Dendritic cell treated with granulocyte-macrophage colony-stimulating factor and Interleukin-4, amounts not matched to agents 40 ng/mL and 50 ng/mL, for 4 days (primary cell): ENCODE data around the gene GAB3.
A peak's percentile ranks its signal among the peaks of the same experiment; 100 is the strongest.

ENCODE experiments used
- H3K27ac Mint-ChIP-seq: one replicate; pipeline ENCODE4 v1.8.0; 2022; ENCODE audit warnings: mild to moderate bottlenecking, mixed read lengths
- H3K27me3 Mint-ChIP-seq: one replicate; pipeline ENCODE4 v1.8.0; 2022; ENCODE audit warnings: mild to moderate bottlenecking, mixed read lengths
- H3K36me3 Mint-ChIP-seq: one replicate; pipeline ENCODE4 v1.8.0; 2022; ENCODE audit warnings: low read depth, mixed read lengths
- H3K4me1 Mint-ChIP-seq: one replicate; pipeline ENCODE4 v1.8.0; 2022; ENCODE audit warnings: low read depth, mixed read lengths
- H3K4me3 Mint-ChIP-seq: one replicate; pipeline ENCODE4 v1.8.0; 2022; ENCODE audit warnings: mild to moderate bottlenecking, moderate library complexity, mixed read lengths
- H3K9me3 Mint-ChIP-seq: one replicate; pipeline ENCODE4 v1.8.0; 2022; ENCODE audit warnings: mixed read lengths
- intact Hi-C: fragments of 100-400 bp; cut with micrococcal nuclease; formaldehyde crosslinking; loops from one replicate; pipeline ENCODE4 v1.15.0; 2022

The GAB3 gene

DNA sequence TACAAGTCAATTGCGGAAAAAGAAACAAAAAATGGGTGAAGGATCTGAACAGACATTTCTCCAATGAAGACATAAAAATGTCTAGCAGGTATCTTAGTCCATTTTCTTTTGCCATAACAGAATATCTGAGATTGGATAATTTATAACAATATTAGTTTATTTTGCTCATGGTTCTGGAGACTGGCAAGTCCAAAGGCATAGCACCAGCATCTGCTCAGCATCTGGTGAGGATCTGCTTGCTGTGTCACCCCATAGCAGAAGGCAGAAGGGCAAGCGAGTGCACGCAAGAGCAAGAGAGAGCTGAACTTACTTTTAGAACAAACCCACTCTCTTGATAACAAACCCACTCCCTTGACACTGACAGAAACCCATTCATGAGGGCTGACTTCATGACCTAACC lies 29.7 kb downstream of the GAB3 start:
- Mint-ChIP-seq H3K4me3 (no peak overlapping the region), H3K27ac (no peak overlapping the region), H3K9me3 (no peaks in the 10 kb centered on the region), H3K27me3 (no peaks in the 10 kb centered on the region), H3K4me1 (peaks cover 62% of the 10 kb centered on the region), H3K36me3 (peaks cover 29% of the 10 kb centered on the region)
- intact Hi-C loops, result no loop called here

DNA sequence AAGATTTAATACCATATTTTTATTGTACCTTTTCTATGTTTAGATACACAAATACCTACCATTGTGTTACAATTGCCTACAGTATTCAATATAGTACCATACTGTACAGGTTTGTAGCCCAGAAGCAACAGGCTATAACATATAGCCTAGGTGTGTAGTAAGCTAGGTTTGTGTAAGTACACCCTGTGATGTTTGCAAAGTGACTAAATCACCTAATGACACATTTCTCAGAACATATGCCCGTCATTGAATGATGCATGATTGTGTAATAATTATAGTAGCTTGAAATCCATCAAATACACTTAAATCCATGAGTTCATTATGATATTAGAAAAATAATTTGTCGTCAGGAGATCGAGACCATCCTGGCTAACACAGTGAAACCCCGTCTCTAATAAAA lies 30.8 kb downstream of the GAB3 start:
- peaks cover 55% of the 10 kb centered on the region for H3K4me1 Mint-ChIP-seq
- H3K9me3 Mint-ChIP-seq, result no peaks in the 10 kb centered on the region
- intact Hi-C loops, result no loop called here
- H3K27ac Mint-ChIP-seq, result no peak overlapping the region
- peaks cover 36% of the 10 kb centered on the region for H3K36me3 Mint-ChIP-seq
- no peaks in the 10 kb centered on the region for H3K27me3 Mint-ChIP-seq
- no peak overlapping the region for H3K4me3 Mint-ChIP-seq

DNA sequence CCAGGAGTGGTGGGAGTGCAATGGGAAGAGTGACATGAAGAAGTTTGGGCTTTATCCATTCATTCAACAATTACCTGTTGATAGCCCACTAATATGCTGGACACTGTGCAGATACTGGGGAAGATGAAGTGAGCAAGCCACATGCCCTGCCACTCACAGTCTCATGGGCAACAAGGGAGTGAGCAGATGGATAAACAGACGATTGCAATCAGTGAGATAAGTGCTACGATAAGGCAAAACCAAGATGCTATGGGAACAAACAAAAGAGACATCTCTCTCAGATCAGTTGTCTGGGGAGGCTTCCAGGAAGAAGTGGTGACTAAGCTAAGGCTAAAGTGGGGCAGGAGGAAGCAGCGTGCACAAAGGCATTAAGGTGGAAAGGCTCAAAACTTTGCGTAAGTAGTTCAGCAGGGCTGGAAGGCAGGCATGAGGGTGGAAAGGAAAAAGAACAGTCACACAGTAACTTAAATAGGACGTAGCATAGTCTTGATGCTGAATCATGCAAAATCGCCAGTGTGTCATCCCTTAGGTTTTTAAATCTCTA lies 31.7 kb downstream of the GAB3 start:
- Mint-ChIP-seq H3K9me3 (no peaks in the 10 kb centered on the region), H3K27me3 (no peaks in the 10 kb centered on the region), H3K4me1 (peaks cover 48% of the 10 kb centered on the region), H3K4me3 (peak overlapping the region; percentile 67), H3K36me3 (peaks cover 44% of the 10 kb centered on the region), H3K27ac (peak overlapping the region; percentile 88)
- intact Hi-C loops, result no loop called here

DNA sequence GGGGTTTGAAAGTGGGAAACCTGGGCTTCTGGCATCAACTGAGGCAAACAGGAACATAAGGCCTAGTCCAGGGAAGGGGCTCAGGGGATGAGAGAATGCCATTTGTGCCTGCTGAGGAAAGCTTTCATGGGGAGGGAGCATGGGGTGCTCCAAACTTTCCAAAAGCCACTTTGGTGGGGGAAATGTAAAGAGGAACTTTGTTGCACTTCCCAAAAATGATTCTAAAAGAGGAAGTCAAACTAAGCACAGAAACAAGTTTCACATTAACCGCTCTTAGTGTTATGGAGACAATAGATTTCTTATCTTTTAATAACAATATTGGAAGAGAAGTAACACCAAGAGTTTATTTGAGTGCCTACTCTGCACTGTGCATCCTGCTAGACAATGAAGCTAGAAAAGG lies 32.3 kb downstream of the GAB3 start:
- H3K4me1 Mint-ChIP-seq, result peaks cover 45% of the 10 kb centered on the region
- intact Hi-C loops, result no loop called here
- H3K4me3 Mint-ChIP-seq, result peak overlapping the region; percentile 67
- H3K36me3 Mint-ChIP-seq, result peaks cover 44% of the 10 kb centered on the region
- no peaks in the 10 kb centered on the region for H3K9me3 Mint-ChIP-seq
- no peaks in the 10 kb centered on the region for H3K27me3 Mint-ChIP-seq
- peak overlapping the region; percentile 88 for H3K27ac Mint-ChIP-seq

DNA sequence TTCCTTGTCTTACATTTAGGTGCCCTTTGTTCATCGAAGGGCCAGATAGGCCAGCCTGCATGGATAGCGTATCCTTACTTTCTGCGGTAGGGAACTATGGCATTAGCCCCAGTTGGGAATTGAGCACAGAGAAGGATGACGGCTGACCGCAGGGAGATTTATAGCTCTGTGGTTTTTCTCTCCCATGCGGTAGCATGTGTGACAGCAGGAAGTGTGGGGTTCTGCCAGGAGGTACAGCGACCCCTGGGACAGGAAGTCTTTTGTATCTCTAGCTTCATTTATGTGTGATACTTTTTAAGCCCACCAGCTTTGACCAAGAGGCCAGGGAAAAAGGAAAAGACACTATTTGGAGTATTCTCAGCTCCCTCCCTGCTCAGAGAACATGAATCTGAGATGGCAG lies 33.1 kb downstream of the GAB3 start:
- Mint-ChIP-seq H3K4me3 (peak overlapping the region; percentile 40), H3K27me3 (no peaks in the 10 kb centered on the region), H3K36me3 (peaks cover 44% of the 10 kb centered on the region), H3K9me3 (no peaks in the 10 kb centered on the region), H3K4me1 (peaks cover 43% of the 10 kb centered on the region), H3K27ac (peak overlapping the region; percentile 88)
- intact Hi-C loops, result no loop called here

DNA sequence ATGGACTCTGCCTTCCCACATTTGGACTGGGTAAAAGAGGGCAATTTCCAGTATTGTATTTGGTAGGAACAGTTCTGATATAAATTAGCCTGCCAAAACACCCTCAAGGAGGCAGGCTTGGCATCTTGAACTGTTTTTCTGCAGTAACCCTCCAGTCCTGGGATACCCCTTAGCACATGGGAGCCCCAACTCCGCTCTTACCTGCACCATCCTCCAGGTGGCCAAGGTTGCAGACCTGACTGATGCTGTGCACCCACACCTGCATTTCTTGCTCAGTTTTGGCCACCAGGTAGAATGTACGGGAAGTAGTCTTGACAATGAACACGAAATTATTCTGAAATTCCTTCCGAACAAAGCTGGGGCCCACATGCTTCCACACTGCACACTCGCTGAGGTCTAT lies 35.1 kb downstream of the GAB3 start:
- intact Hi-C loops, result no loop called here
- Mint-ChIP-seq H3K27ac (no peak overlapping the region), H3K36me3 (peaks cover 49% of the 10 kb centered on the region), H3K4me3 (no peak overlapping the region), H3K4me1 (peaks cover 57% of the 10 kb centered on the region), H3K9me3 (no peaks in the 10 kb centered on the region), H3K27me3 (no peaks in the 10 kb centered on the region)

DNA sequence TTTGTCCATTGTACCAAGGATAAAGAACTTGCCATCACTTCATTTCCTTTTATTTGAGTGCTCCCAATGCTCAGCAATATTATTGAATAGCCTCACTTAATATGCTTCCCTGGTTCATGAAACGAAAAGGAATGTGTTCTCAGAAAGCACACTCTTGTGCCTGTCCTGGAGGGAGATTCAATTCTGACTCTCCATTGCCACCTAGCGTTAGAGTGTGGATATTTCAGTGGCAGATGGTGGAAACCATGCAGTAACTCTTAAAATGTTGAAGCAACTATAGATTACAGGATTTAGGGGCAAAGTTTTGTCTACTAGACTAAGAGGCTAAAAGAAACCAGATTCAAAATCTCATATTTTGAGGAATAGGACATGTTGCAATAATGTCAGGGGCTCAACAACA lies 36.0 kb downstream of the GAB3 start:
- no peak overlapping the region for H3K4me3 Mint-ChIP-seq
- H3K9me3 Mint-ChIP-seq, result no peaks in the 10 kb centered on the region
- H3K36me3 Mint-ChIP-seq, result peaks cover 56% of the 10 kb centered on the region
- H3K27ac Mint-ChIP-seq, result no peak overlapping the region
- intact Hi-C loops, result loop anchor here (5.0 kb wide), 1 partner anchor 32 kb away; no protein-coding TSS in a partner anchor
- H3K27me3 Mint-ChIP-seq, result no peaks in the 10 kb centered on the region
- H3K4me1 Mint-ChIP-seq, result peaks cover 58% of the 10 kb centered on the region

DNA sequence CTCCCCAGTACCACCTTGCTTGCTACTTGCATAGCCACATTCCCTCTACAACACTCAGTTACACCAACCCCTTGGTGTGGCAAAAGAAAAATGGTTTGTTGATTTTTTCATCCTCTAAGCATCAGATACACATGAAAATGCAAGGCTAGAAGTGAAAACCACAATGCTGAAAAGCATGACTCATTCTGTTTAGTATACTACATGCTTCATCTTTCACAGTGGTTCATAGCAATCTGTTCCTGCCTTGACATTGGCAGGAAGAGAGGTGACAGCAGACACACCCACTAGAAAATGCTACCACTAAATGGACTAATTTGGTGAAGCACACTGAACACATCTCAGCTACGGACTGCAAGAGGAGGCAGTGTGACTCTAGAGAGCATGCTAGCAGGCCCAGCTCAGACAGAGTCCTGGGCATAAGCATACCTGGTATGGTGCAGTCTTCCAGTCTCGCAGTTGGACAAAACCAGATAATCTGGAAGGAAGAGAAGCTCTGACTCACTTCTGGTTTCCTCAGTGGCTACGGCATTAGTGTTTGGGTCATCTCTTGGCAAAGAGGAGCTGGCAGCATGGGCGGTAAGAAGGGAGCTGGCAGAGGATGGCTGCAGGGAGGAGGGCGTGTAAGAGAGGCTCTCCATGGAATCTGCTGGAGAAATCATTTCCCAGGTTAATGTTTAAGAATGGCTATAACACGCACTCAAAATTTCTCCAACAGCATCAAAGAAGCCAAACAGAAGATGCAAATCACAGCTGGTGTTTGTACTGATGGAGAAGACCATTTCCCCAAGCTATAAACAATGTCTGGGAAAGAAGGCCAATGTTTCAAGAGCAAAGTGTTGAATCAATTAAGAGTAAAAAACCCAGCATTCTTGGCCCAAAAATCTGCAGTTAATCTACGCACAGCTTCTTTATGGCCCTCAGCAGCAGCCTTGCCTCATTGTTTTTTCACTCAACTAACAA lies 37.8 kb downstream of the GAB3 start:
- H3K27ac Mint-ChIP-seq, result peak overlapping the region; percentile 34
- intact Hi-C loops, result loop anchor here (5.0 kb wide), 1 partner anchor 34 kb away; no protein-coding TSS in a partner anchor
- peaks cover 74% of the 10 kb centered on the region for H3K36me3 Mint-ChIP-seq
- no peaks in the 10 kb centered on the region for H3K9me3 Mint-ChIP-seq
- H3K4me3 Mint-ChIP-seq, result no peak overlapping the region
- peaks cover 43% of the 10 kb centered on the region for H3K4me1 Mint-ChIP-seq
- no peaks in the 10 kb centered on the region for H3K27me3 Mint-ChIP-seq

DNA sequence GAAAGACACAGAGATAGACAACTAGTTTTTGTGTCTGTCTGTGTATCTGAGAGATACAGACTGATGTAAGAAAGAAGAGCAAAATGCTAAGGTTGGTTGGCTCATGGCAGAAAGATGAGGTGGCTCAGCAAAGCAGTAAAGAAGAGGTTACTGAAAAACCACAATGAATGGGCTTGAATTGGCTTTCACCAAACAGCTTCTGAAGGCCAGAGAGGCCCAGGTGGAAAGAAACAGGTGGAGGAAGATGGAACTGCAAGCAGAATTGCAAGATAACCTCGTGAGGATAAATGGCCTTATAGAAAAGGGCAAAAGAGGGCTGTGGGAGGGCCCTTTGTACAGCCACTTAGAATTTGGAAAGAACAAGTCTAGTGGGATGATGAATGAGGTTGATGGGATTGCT lies 39.6 kb downstream of the GAB3 start:
- intact Hi-C loops, result loop anchor here (5.0 kb wide), 1 partner anchor 36 kb away; no protein-coding TSS in a partner anchor

DNA sequence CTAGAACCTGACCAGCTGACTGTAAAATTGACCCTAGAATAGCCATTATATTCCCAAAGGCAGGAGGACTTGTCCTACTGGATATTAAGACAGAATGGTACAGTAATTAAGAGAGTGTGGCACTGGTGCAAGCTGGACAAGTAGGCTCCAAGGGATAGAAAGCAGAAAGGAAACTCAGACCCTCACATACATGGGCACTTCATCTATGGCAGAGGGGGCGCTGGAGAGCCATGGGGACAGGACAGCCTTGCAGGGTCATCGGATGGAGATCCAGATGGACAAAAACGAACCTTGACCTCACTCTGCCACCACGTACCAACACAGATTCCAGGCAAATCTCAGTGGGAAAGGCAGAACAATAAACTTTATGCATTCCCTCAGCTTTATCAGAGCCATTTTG lies 40.6 kb downstream of the GAB3 start:
- intact Hi-C loops, result loop anchor here (5.0 kb wide), 1 partner anchor 37 kb away; no protein-coding TSS in a partner anchor
- Mint-ChIP-seq H3K27me3 (no peaks in the 10 kb centered on the region), H3K27ac (no peak overlapping the region), H3K4me1 (peaks cover 21% of the 10 kb centered on the region), H3K9me3 (no peaks in the 10 kb centered on the region), H3K4me3 (no peak overlapping the region), H3K36me3 (peaks cover 83% of the 10 kb centered on the region)

More for the DNA sequence above, 39.6 kb downstream of the GAB3 start:
- Mint-ChIP-seq H3K27ac (no peak overlapping the region), H3K4me1 (peaks cover 25% of the 10 kb centered on the region), H3K9me3 (no peaks in the 10 kb centered on the region), H3K36me3 (peaks cover 83% of the 10 kb centered on the region), H3K27me3 (no peaks in the 10 kb centered on the region), H3K4me3 (no peak overlapping the region)

DNA sequence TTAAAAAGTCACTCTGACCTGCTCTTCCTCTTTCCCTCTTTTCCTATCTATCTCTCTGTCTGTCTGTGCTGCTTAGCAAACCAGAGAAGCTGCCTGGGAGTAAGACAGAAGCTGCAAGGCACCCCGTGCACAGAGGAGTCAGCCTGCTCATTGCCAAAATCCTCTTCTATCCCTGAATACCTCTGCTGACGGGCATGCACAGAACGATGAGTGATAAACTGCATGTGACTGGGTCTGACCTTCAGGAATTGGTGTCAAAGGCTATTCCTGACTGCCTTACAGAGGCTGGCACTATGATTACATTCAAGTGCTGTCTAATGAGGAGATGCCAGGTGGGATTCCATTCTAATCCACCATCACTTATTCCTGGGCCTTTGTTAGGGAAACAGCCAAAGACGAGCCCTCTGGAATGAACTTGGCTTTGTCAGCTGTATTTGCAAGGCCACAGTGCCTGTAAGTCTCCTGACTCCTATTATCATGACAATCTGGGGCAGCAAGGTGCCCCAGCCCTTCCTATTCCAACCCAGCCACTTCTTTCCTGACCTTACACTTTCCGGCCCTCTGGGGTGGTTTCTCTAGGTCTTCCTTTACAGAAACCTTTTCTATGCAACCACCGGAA lies 52.1 kb downstream of the GAB3 start:
- Mint-ChIP-seq H3K9me3 (no peaks in the 10 kb centered on the region), H3K36me3 (peaks cover 73% of the 10 kb centered on the region), H3K4me1 (peaks cover 51% of the 10 kb centered on the region), H3K4me3 (no peak overlapping the region), H3K27me3 (no peaks in the 10 kb centered on the region), H3K27ac (peak overlapping the region; percentile 50)
- intact Hi-C loops, result no loop called here

DNA sequence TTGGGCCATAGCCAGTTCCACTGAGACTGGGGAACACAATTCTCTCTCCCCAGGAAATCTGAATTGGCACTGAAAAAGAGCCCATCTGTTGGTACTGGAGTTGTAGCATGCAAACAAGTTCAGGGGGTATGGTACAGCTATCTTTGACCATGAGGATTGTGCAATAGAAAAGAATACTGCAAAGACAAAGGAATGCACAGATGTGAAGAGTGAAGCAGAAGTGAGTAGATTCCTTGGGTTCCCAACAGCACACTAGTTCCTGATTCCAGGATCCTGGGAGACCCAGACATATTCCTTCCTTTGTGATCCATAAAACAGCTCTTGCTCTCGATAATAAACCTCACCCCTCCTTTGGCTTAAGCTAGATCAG lies 54.2 kb downstream of the GAB3 start:
- H3K9me3 Mint-ChIP-seq, result no peaks in the 10 kb centered on the region
- intact Hi-C loops, result no loop called here
- peaks cover 50% of the 10 kb centered on the region for H3K4me1 Mint-ChIP-seq
- H3K36me3 Mint-ChIP-seq, result peaks cover 83% of the 10 kb centered on the region
- H3K4me3 Mint-ChIP-seq, result no peak overlapping the region
- H3K27ac Mint-ChIP-seq, result no peak overlapping the region
- H3K27me3 Mint-ChIP-seq, result no peaks in the 10 kb centered on the region

DNA sequence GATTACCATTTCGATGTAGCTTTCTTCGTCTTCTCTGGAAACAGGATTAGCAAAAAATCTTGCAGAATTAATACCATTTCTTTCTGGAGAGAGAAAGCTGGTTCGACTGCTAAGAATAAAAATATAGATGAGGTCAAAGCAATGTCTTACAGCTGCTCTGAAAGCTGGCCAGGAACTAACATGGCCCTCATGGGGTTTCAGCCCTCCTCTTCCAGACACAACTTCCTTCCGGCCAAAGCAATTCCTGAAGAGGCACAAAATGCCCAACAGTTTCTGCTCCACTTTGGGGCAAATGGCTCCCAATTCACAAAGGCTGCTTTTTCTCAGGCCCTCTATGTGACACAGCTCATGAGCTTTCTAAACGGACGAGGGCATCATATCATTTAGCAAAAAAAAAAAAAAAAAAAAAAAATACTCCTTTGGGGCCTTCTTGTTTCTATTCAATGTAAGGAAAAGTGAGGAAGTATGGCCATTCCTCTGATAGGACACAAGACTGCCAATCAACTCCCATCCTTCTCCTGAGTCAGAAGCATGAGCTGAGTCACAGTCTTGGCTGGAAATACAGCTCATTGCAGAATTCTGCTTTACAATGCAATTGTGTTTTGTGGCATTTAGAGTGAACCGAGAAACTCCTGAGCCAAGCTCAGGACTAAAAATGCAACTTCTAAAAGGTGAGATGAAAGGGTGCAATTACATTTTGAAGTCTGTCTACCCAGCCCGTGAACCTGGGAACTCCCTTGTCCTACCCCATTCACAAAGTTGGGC lies 54.8 kb downstream of the GAB3 start:
- H3K36me3 Mint-ChIP-seq, result peaks cover 85% of the 10 kb centered on the region
- peaks cover 50% of the 10 kb centered on the region for H3K4me1 Mint-ChIP-seq
- no peaks in the 10 kb centered on the region for H3K9me3 Mint-ChIP-seq
- H3K4me3 Mint-ChIP-seq, result no peak overlapping the region
- H3K27ac Mint-ChIP-seq, result no peak overlapping the region
- no peaks in the 10 kb centered on the region for H3K27me3 Mint-ChIP-seq
- intact Hi-C loops, result no loop called here
